WTC11 (cell line): ENCODE measurements around the gene COL5A1. TPM values are rescaled to one million over a fixed set of nuclear protein-coding genes. Genes with fewer than 3 reads are reported as not detected.

Experiments
- ATAC-seq: fragments of 200-7000 bp; cut with Tn5 transposase; 2 replicates; pipeline ENCODE4 v1.10.0; 2021; ENCODE audit warnings: mild to moderate bottlenecking, moderate library complexity
- CTCF ChIA-PET: fragments of 300-600 bp; sonication (Branson Sonifier 250); formaldehyde crosslinking; loops from one replicate; lab custom pipeline; 2021; ENCODE audit warnings: antibody characterized with exemption; lab: Charles Lee
- POLR2A ChIA-PET: fragments of 350-600 bp; sonication (Branson Sonifier 250); formaldehyde crosslinking; loops from one replicate; lab custom pipeline; 2021; ENCODE audit warnings: antibody characterized with exemption; lab: Charles Lee
- DNase-seq: peaks from one replicate; pipeline ENCODE4 v3.0.0; 2021; ENCODE audit warnings: low spot score
- H3K27ac Mint-ChIP-seq: 2 replicates; pipeline ENCODE4 v1.8.0; 2021; ENCODE audit warnings: mixed read lengths
- H3K27me3 Mint-ChIP-seq: 2 replicates; pipeline ENCODE4 v1.8.0; 2021; ENCODE audit warnings: low read depth, mild to moderate bottlenecking, moderate library complexity, mixed read lengths
- H3K36me3 Mint-ChIP-seq: 2 replicates; pipeline ENCODE4 v1.8.0; 2021; ENCODE audit warnings: mixed read lengths
- H3K4me1 Mint-ChIP-seq: 2 replicates; pipeline ENCODE4 v1.8.0; 2022; ENCODE audit warnings: mixed read lengths
- H3K4me3 Mint-ChIP-seq: 2 replicates; pipeline ENCODE4 v1.8.0; 2021; ENCODE audit warnings: mild to moderate bottlenecking, moderate library complexity, mixed read lengths
- H3K9me3 Mint-ChIP-seq: 2 replicates; pipeline ENCODE4 v1.8.0; 2021; ENCODE audit warnings: mixed read lengths
- ARID4B ChIP-seq: sonication (generic); formaldehyde crosslinking; IDR thresholded peaks from 2 replicates; pipeline ENCODE4 v1.8.0; 2023; ENCODE audit warnings: missing genetic modification reagents, mild to moderate bottlenecking, borderline replicate concordance
- ATF1 ChIP-seq: sonication (generic); formaldehyde crosslinking; IDR thresholded peaks from 2 replicates; pipeline ENCODE4 v1.8.1; 2023; ENCODE audit warnings: mild to moderate bottlenecking, moderate library complexity, missing genetic modification reagents
- ATF2 ChIP-seq: sonication (generic); formaldehyde crosslinking; IDR thresholded peaks from 2 replicates; pipeline ENCODE4 v1.8.1; 2022; ENCODE audit warnings: low read depth, missing genetic modification reagents, borderline replicate concordance
- FOXK1 ChIP-seq: sonication (generic); formaldehyde crosslinking; IDR thresholded peaks from 2 replicates; pipeline ENCODE4 v1.8.0; 2022; ENCODE audit warnings: mild to moderate bottlenecking, moderate library complexity, missing genetic modification reagents
- JUN ChIP-seq: sonication (generic); formaldehyde crosslinking; IDR thresholded peaks from 2 replicates; pipeline ENCODE4 v1.8.0; 2023; ENCODE audit warnings: mild to moderate bottlenecking, missing genetic modification reagents
- KAT7 ChIP-seq: sonication (generic); formaldehyde crosslinking; IDR thresholded peaks from 2 replicates; pipeline ENCODE4 v1.8.1; 2023; ENCODE audit warnings: missing genetic modification reagents, mild to moderate bottlenecking, borderline replicate concordance
- MYBL2 ChIP-seq: sonication (generic); formaldehyde crosslinking; IDR thresholded peaks from 2 replicates; pipeline ENCODE4 v1.8.1; 2023; ENCODE audit warnings: mild to moderate bottlenecking, moderate library complexity, missing genetic modification reagents
- NFATC4 ChIP-seq: fragments of 250-450 bp; sonication (Bioruptor Pico); IDR thresholded peaks from 2 replicates; pipeline ENCODE4 v1.9.0; 2021; ENCODE audit warnings: mild to moderate bottlenecking
- NFYB ChIP-seq: sonication (generic); formaldehyde crosslinking; conservative IDR thresholded peaks from 2 replicates; pipeline ENCODE4 v1.8.0; 2022; ENCODE audit warnings: low read depth, missing genetic modification reagents
- PREB ChIP-seq: sonication (generic); formaldehyde crosslinking; IDR thresholded peaks from 2 replicates; pipeline ENCODE4 v1.8.1; 2022; ENCODE audit warnings: mild to moderate bottlenecking, missing genetic modification reagents, moderate library complexity, borderline replicate concordance
- TEAD1 ChIP-seq: sonication (generic); formaldehyde crosslinking; IDR thresholded peaks from 2 replicates; pipeline ENCODE4 v1.8.0; 2022; ENCODE audit warnings: mild to moderate bottlenecking, missing genetic modification reagents
- TEAD4 ChIP-seq: sonication (generic); formaldehyde crosslinking; IDR thresholded peaks from 2 replicates; pipeline ENCODE4 v1.8.0; 2022; ENCODE audit warnings: mild to moderate bottlenecking, missing genetic modification reagents
- USF1 ChIP-seq: sonication (generic); formaldehyde crosslinking; IDR thresholded peaks from 2 replicates; pipeline ENCODE4 v1.8.0; 2022; ENCODE audit warnings: mild to moderate bottlenecking, missing genetic modification reagents
- ZNF425 ChIP-seq: fragments of 250-450 bp; sonication (Bioruptor Pico); conservative IDR thresholded peaks from 2 replicates; pipeline ENCODE4 v1.9.0; 2021; ENCODE audit warnings: mild to moderate bottlenecking
- ZNF512 ChIP-seq: sonication (generic); formaldehyde crosslinking; IDR thresholded peaks from 2 replicates; pipeline ENCODE4 v1.8.1; 2022; ENCODE audit warnings: missing genetic modification reagents, borderline replicate concordance
- ZNF532 ChIP-seq: fragments of 250-450 bp; sonication (Bioruptor Pico); IDR thresholded peaks from 2 replicates; pipeline ENCODE4 v1.9.0; 2021; ENCODE audit warnings: mild to moderate bottlenecking, borderline replicate concordance
- ZNF671 ChIP-seq: fragments of 250-450 bp; sonication (Bioruptor Pico); IDR thresholded peaks from 2 replicates; pipeline ENCODE4 v1.8.0; 2021; ENCODE audit warnings: mild to moderate bottlenecking
- total RNA-seq: library from RNA; stranded (reverse); gene quantifications from 3 replicates; pipeline ENCODE4 v1.2.3, GENCODE V29; 2021

COL5A1 gene
- total RNA-seq, 1 experiment from 2014 or later, result 13.5 TPM

- TF ChIP-seq KAT7 (CRISPR knock-in tag), result no peak
- TF ChIP-seq ZNF671 (CRISPR knock-in tag), result no peak
- no peak for TF ChIP-seq JUN
- TF ChIP-seq, all 79 proteins: peak for 0
Observed at GRCh38 chr9:134751622-134752021, 110.0 kb downstream of the COL5A1 start (continued).

GRCh38 chr9:134752471-134753168, 111.0 kb downstream of the COL5A1 start:
- H3K9me3 Mint-ChIP-seq, result peaks cover 11% of the 10 kb centered on the region
- no peak overlapping the region for H3K4me3 Mint-ChIP-seq
- no peak for DNase-seq
- no peaks in the 10 kb centered on the region for H3K27me3 Mint-ChIP-seq
- no peak for TF ChIP-seq ATF2
- no peak for TF ChIP-seq MYBL2 (CRISPR knock-in tag)
- no peak for TF ChIP-seq ATF1
- no peak for TF ChIP-seq TEAD1 (CRISPR knock-in tag)
- TF ChIP-seq PREB (CRISPR knock-in tag), result no peak
- no peak for TF ChIP-seq ARID4B (CRISPR knock-in tag)
- TF ChIP-seq ZNF512 (CRISPR knock-in tag), result no peak
- no peak for TF ChIP-seq NFYB
- TF ChIP-seq USF1 (CRISPR knock-in tag), result no peak
- TF ChIP-seq ZNF532 (CRISPR knock-in tag), result no peak
- TF ChIP-seq FOXK1 (CRISPR knock-in tag), result no peak
- TF ChIP-seq ZNF425, result no peak
- no peak for TF ChIP-seq NFATC4 (CRISPR knock-in tag)
- TF ChIP-seq TEAD4 (CRISPR knock-in tag), result no peak
- H3K4me1 Mint-ChIP-seq, result no peaks in the 10 kb centered on the region
- H3K27ac Mint-ChIP-seq, result no peak overlapping the region
- no peak for ATAC-seq
- ChIA-PET POLR2A (no interaction called here), CTCF (interaction anchor here (1.1 to 1.5 kb wide), 3 partner anchors 9 to 63 kb away, joined by 3 to 5 read pairs (median 3); no protein-coding TSS in a partner anchor)
- peaks cover 10% of the 10 kb centered on the region for H3K36me3 Mint-ChIP-seq
